UCSD-AML1 (cell line): ENCODE results near the gene LRP3.

ENCODE experiments used
- DNase-seq: peaks from one replicate; lab custom pipeline; 2025; ENCODE audit not compliant: unreplicated experiment; lab: John Stamatoyannopoulos, UW

LRP3 gene

DNA sequence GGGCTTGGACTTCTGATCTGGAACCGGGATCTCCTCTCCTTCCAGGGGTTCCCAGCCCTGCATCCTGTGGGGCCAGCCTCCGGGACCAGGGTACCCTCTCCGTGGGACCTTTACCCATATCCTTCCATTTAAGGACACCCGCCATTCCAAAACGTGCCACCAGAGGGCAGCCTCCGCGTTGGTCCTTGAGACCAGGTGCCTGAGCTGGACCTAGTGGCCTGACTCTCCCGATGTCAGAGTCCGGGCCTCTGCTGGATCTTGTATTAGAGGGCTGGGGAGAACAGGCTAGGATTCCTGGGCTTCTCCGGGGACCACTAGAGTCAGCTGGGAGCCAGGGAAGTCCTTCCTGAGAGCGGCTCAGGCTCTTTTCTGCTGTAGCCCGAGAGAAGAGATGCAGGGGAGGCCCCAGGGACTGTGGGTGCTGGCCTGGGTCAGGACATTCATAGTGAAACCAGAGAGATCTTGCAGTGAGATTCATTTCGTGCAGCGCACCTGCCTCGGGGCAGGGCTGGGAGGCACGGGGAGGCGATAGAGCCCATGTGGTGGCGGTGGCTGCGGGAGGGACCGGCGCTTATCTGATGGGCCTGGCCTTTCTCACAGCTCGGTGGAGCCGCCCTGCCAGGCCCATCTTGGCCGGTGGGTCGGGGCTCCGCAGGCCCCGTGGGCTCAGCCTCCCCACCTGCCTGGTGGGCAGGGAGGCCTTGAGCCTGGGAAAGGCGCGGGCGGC is 41.3 kb downstream of the LRP3 start:
- DNase-seq: peak; percentile 81

- DNase-seq: no peak
Measured at GRCh38 chr19:33235996-33236350, 41.8 kb downstream of the LRP3 start.

DNA sequence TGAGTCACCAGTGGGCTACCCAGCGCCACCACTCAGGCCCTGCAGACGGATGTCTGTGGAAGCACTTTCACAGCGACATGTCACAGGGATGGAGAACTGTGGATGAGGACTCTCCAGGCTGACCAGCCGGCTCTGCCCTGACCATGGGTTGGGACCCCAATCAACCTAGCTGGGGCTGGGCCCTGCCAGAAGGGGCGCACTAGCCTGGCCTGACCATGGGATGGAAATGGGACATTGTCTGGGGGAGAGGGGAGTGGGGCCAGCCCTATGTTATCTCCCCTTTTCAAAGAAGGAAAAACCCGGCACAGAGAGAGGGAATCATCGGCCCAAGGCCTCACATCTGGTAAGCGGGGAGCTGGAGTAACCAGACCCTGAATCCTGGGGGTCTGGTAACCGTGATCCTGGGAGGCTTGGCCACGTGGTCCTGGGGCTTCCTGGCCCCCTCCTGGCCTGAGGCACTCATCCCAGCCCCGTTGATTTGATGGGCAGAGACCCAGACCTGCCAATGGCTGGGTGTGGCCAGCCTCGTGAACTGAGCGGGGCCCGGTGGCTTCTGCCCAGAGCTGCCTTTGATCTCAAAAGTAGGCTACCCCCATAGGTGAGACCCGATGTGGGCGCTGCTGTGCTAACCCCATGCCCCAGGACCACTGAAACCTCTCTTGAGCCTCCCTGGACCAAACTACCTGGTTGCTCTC is 42.7 kb downstream of the LRP3 start:
- no peak for DNase-seq

- no peak for DNase-seq
Measured at GRCh38 chr19:33238481-33239149, 44.5 kb downstream of the LRP3 start.

DNA sequence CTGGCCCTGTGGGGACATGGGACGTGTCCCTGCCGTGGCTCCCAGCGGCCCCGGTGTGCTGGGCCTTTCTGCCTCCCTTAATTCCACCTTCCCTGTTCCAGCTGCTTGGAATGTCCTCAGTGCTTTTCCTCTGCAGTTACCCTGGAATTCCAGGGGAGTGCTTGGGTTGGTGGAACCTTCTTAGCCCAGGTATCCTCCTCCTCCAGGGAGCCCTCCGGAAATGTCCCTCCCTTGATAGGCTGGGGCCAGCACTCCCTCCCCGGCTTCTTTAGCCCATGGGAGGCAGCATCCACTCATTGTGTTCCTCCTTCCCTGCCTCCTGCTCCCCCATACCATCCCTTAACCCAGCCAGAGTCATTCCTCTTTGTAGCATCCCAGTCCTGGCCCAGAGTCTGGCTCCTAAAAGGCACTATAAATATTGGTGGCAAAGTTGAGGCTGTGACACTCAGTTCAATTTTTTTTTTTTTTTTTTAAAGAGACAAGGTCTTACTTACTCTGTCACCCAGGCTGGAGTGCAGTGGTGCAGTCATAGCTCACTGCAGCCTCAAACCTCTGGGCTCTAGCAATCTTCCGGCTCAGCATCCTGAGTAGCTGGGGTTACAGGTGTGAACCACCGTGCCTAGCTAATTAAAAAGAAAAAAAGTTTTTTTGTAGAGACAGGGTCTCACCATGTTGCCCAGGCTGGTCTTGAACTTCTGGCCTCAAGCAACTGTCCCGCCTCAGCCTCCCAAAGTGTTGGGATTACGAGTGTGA is 45.3 kb downstream of the LRP3 start:
- DNase-seq: no peak

DNA sequence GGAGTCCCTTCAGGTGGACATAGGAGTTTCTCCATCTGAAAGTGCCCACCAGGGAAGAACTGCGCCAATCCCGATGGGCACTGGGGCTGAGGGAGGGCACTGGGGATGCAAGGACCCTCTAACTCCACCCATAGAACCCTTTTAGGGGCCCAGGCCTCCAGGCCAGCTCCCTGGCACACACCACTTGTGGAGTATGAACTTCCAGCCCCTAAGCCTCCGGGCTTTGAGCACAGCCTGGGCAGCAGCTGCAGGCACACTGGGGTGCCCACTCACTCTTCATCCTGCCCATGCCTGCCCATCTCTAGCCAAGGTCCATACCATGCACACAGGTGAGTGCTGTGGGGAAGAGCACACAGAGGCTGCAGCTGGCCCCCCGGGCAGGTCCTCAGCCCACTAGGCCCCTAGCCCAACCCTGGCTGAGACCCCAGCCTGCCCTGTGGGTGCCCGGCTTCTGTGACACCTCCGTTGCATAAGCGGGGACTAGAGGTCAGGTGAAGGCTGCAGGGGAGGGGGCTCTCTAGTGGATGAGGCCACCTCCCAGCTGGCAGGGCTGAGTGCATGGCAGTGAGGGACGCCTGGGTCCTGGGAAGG is 46.1 kb downstream of the LRP3 start:
- DNase-seq: no peak

DNA sequence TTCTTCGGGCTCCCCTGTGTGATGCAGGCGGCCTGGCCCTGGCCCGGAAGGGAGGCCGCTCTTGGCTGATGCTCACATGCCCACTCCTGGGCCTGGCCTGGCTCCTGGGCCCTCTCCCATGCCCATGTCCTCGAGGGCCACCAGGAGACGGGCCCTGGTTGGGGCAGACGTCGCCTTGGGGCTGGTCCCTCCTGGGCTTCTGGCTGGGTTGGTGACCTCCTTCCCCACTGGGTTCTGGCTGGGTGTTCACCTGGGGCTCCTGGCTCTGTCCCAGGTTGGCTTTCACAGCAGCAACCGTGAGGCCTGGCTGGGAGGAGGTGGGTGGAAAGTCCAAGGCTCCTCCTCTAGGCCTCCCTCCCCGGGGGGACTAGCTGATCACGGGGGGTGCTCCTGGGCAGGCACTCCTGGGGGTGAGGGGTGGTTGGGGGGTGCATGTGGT is 47.0 kb downstream of the LRP3 start:
- DNase-seq: no peak

- peak; percentile 49 for DNase-seq
Measured at GRCh38 chr19:33241530-33242101, 47.5 kb downstream of the LRP3 start.

GRCh38 chr19:33242131-33242530 is 48.0 kb downstream of the LRP3 start:
- no peak for DNase-seq

DNA sequence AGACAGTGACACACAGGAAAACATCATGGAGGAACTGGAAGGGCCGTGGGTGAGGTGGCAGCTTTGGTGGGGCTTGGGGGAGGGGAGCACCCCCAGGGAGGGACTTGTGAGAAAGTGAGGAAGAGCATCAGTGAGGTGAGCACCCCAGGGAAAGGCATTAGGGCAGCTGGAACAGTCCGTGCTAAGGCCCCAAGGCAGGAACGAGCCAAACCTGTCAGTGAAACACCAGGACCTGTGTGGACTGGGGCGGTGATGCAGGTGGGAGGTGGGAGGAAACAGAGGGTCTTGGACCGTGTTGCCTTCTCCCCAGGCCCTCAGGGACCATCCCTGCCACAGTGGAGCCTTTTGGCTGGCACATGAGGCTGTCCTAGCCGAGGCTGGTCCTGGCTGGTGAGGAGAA is 48.8 kb downstream of the LRP3 start:
- no peak for DNase-seq

GRCh38 chr19:33245948-33246708 is 52.0 kb downstream of the LRP3 start:
- no peak for DNase-seq

- no peak for DNase-seq
Measured at GRCh38 chr19:33246709-33247440, 52.7 kb downstream of the LRP3 start.

GRCh38 chr19:33247441-33247819 is 53.3 kb downstream of the LRP3 start:
- no peak for DNase-seq

DNA sequence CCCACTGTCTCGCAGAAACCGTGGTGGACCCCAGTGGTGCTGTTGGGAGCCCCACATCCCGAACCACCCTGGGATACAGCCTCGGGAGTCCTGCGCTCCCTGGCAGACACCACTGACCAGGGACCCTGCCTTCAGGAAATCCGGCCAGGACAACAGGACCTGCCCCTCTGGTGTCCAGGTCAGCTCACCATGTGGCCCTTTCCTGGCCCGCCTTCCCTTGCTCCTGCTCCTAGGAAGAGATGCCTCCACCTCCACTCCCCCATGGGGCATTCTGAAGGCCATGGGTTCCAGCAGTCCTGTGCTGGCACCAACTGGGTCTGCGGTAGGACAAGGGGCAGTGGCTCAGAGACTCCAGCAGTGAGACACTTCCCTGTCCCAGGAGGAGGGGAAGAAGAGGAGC is 54.0 kb downstream of the LRP3 start:
- DNase-seq: no peak

DNA sequence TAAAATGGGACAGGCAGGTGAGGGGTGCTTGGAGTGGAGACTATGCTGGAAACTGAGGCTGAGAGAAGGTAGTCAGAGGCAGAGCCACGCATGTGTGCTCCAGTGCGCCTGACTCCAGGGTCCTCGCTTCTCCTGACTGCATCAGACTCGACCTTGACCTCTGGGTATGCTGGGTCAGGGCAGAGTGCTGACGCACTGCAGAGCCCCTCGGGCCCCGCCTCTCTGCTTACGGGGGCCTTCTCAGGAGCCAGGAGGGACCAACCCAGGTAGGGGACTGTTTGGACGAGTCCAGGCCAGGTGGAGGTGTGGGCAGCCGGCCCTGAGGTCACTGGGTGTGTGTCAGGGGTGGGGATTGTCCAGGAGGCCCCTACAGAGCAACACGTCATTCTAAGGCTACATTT is 54.4 kb downstream of the LRP3 start:
- DNase-seq: no peak

DNA sequence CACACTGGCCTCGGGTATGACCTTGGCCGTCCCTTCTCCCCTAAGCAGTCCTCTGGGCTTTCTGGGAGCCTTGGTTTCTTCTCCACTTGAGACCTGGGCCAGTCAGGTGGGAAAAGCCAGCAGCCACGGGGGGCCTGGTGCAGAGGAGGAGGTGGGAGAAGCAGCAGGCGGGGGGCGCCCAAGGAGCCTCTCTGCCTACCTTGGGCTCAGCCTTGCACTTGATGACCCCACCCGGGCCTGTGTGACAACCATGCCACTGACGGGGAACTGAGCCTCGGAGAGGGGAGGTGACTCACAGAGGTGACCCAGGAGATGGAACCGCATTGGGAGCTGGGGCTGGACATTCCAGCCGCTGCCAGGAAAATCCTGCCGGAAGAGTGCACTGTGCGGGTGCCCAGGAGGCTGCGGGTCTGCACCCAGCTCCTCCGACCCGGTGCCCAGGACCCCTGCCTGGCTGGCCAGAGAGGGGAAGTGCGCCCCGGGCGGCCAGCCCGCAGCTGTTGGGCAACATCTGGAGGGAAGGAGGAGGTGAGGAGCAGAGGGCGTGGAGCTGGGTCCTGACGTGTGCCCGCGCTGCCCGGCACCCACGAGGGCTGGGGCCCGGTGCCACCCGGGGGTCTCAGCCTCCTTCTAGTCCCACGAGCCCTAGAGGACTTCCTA is 55.0 kb downstream of the LRP3 start:
- DNase-seq: peak; percentile 65

DNA sequence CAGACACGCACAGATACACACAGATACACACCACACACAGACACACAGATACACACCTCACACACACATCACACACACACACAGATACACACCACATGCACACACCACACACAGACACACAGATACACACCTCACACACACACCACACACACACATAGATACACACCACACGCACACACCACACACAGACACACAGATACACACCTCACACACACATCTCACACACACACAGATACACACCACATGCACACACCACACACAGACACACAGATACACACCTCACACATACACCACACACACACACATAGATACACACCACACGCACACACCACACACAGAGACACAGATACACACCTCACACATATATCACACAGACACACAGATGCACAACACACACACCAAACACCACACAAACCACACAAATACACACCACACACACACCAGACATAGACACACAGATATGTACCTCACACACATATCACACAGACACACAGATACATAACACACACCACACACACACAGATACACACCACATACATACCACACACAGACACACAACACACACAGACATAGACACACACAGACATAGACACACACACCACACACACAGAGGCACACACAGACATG is 55.7 kb downstream of the LRP3 start:
- DNase-seq: no peak

- DNase-seq: no peak
Measured at GRCh38 chr19:33250500-33250899, 56.4 kb downstream of the LRP3 start.
